Fibroblast of the aortic adventitia (primary cell): Measurements from ENCODE around the gene TAP1. TPM values are rescaled to one million over a fixed set of nuclear protein-coding genes. Genes with fewer than 3 reads are reported as not detected.
A peak's percentile ranks its signal among the peaks of the same experiment; 100 is the strongest.

Experiments used
- DNase-seq: peaks from one replicate; pipeline ENCODE4 v3.0.0-alpha.2; 2010; ENCODE audit warnings: low read depth
- H3K4me3 ChIP-seq: 2 replicates; pipeline ENCODE4 v1.5.1; 2011; ENCODE audit warnings: low read depth, mild to moderate bottlenecking, control low read depth, low read length, moderate library complexity
- small RNA-seq: library from RNA; depleted of rRNA; stranded (forward); fragments of <200 nt; gene quantifications from one replicate; pipeline ENCODE3, GENCODE V24; 2012
- total RNA-seq: library from RNA; depleted of rRNA; stranded (reverse); fragments of >200 nt; gene quantifications from 2 replicates; pipeline ENCODE4 v1.2.3, GENCODE V29; 2012; ENCODE audit warnings: low replicate concordance
- TF ChIP-seq, protein P1 (sequence below): IDR thresholded peaks from 2 replicates; pipeline ENCODE4 v1.5.1; 2011; ENCODE audit warnings: mild to moderate bottlenecking, low read length, control low read depth, inconsistent platforms; ENCODE audit not compliant: insufficient read depth

The TAP1 gene
- total RNA-seq, 1 donor = 25.2 TPM

DNA sequence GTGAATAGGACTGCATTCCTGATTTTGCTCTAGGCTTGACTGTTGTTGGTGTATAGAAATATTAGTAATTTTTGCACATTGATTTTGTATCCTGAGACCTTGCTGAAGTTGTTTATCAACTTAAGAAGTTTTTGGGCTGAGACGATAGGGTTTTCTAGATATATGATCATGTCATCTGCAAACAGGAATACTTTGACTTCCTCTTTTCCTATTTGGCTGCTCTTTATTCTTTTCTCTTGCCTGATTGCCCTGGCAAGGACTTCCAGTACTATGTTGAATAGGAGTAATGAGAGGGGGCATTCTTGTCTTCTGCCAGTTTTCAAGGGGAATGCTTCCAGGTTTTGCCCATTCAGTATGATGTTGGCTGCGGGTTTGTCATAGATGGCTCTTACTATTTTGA is 50.1 kb downstream of the TAP1 start:
- TF ChIP-seq, protein P1, sequence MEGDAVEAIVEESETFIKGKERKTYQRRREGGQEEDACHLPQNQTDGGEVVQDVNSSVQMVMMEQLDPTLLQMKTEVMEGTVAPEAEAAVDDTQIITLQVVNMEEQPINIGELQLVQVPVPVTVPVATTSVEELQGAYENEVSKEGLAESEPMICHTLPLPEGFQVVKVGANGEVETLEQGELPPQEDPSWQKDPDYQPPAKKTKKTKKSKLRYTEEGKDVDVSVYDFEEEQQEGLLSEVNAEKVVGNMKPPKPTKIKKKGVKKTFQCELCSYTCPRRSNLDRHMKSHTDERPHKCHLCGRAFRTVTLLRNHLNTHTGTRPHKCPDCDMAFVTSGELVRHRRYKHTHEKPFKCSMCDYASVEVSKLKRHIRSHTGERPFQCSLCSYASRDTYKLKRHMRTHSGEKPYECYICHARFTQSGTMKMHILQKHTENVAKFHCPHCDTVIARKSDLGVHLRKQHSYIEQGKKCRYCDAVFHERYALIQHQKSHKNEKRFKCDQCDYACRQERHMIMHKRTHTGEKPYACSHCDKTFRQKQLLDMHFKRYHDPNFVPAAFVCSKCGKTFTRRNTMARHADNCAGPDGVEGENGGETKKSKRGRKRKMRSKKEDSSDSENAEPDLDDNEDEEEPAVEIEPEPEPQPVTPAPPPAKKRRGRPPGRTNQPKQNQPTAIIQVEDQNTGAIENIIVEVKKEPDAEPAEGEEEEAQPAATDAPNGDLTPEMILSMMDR = no peak
- no peak overlapping the region for H3K4me3 ChIP-seq

DNA sequence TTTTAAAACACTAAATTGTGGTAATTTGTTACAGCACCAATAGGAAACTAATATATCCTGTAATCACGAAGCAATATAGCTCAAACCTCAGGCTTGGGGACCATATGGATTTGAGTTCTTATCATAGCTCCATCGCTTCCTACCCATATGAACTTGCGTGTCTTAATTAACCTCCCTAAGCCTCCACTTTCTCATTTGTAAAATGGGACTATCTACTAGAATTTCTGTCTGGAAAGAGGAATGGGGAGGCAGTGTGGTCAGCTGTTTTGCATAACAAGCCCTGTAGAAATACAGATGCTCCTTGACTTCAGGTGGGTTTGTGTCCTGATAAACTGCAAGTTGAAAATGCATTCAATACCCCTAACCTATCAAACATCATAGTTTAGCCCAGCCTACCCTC is 53.8 kb downstream of the TAP1 start:
- DNase-seq = no peak
- H3K4me3 ChIP-seq = no peak overlapping the region
- TF ChIP-seq, protein P1 = no peak

More for the DNA sequence above, 50.1 kb downstream of the TAP1 start:
- DNase-seq = no peak

DNA sequence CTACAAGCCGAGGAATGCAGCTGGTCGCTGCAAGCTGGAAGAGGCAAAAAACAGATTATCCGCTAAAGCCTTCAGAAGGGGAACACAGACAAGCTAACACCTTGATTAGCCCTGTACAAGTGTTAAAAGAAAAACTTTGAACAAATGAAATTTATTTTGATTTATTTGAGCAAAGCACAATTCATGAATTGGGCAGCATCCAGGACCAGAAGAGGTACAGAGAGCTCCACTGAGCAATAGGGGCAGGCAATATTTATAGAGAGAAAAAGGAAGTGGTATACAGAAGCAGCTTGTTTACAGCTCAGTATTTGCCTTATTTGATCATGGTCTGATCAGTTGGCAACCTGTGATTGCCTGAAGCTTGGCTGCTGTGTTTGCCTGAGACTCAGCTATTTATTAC is 54.3 kb downstream of the TAP1 start:
- no peak overlapping the region for H3K4me3 ChIP-seq
- TF ChIP-seq, protein P1 = no peak
- no peak for DNase-seq

DNA sequence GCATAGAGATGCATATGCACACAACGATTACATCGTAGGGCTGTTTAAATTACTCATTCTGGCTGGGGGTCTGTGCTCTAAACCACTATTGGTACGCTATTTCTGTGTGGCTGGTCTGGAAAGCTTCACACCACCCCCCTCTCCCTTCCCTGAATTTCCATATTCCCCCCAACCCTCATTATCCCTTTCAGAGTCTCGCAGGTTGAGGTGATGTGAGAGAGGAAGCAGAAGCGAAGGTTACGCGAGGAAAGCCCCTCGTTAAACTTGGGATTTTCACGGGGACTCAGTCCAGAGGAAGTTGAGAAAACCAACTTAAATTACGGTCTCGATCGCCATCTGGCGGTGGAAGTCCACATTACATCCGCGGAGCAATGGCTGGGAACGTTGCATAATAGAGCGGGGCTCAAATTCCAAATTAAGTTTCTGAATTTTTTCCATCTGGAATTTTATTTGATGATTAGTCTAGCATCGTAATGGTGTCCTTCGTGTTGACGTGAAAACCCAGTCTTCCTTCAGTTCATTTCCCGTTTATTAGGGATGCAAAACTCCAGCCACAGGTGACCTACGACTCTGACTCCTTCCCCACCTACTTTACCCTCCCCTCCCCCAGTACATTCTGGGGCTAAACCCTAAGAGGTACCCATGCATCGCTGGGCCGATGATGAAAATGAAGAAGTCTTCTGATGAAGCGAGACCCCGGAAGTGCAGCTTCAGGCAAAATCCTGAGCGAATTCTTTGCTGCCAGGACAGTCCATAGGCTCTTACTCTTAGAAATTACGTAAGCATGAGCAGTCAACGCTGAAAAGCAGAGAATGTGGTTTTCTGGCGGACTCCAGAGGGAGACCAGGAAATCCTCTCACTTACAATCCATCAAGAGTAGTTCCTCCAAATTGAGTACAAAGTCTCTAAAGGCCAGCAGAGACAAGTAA is 56.4 kb downstream of the TAP1 start:
- TF ChIP-seq, protein P1 = peak; percentile 78
- DNase-seq = peak; percentile 77
- peak overlapping the region; percentile 47 for H3K4me3 ChIP-seq

Small RNA genes lying within 50 kb of the gene (small RNA-seq; reads per million reads assigned to genes)
- gene HLA-Z = not detected

Other genes with a start within 250 kb of the TAP1 start
- gene HLA-DQA1, start 216.3 kb downstream of the TAP1 start, total RNA-seq = not detected in 2 replicates
- gene HLA-DQB1, start 187.0 kb downstream of the TAP1 start, total RNA-seq = not detected in 2 replicates
- gene HLA-DQA2, start 112.3 kb downstream of the TAP1 start, total RNA-seq = not detected in 2 replicates
- not detected in 2 replicates for gene HLA-DQB2, start 90.2 kb downstream of the TAP1 start, total RNA-seq
- 2.6 TPM in 1 of 2 replicates, not detected in the other for gene HLA-DOB, start 36.7 kb downstream of the TAP1 start, total RNA-seq
- 12.4 and 17.0 TPM in 2 replicates for gene TAP2, start 15.0 kb downstream of the TAP1 start, total RNA-seq
- gene PSMB8, start 9.7 kb downstream of the TAP1 start, total RNA-seq = 36.2 and 38.0 TPM in 2 replicates
- 10.8 and 11.5 TPM in 2 replicates for gene PSMB9, start 488 bp upstream of the TAP1 start, total RNA-seq
- gene HLA-DMB, start 87.3 kb upstream of the TAP1 start, total RNA-seq = 0.09 TPM in 1 of 2 replicates, not detected in the other
- 1.6 and 2.1 TPM in 2 replicates for gene HLA-DMA, start 99.4 kb upstream of the TAP1 start, total RNA-seq
- 145 and 157 TPM in 2 replicates for gene BRD2, start 114.9 kb upstream of the TAP1 start, total RNA-seq
- not detected in 2 replicates for gene HLA-DOA, start 155.9 kb upstream of the TAP1 start, total RNA-seq
- gene HLA-DPA1, start 219.9 kb upstream of the TAP1 start, total RNA-seq = 0.18 and 1.8 TPM in 2 replicates
- 0.27 and 3.8 TPM in 2 replicates for gene HLA-DPB1, start 222.3 kb upstream of the TAP1 start, total RNA-seq